HG03354 (cell line): ENCODE results near the gene NARS2.
"Not testable (repeated sequence)": the region's sequence is repeated elsewhere in the genome, so short reads cannot be mapped to it uniquely, and the experiment has no call there.

Experiments
- ATAC-seq: cut with Tn5 transposase; IDR thresholded peaks from one replicate; pipeline ENCODE4 v1.9.1; 2021; ENCODE audit warnings: mild to moderate bottlenecking; ENCODE audit not compliant: unreplicated experiment, poor library complexity, severe bottlenecking

The NARS2 gene

DNA sequence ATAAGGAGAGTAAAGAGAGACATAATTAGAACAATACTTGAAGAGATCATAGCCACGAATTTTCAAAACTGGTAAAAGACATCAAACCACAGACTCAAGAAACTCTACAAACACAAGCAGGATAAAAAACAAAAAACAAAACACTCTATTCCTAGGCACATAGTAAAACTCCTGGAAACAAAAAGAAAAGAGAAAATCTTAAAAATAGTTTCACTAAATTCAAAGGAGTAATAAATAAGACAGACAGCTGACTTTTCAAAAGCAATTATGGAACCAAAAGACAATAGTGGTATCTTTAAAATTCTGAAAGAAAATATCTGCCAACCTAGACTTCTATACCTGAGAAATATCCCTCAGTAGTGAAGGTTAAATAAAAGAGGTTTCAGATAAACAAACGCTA is 9.2 kb upstream of the NARS2 start:
- no peak for ATAC-seq

DNA sequence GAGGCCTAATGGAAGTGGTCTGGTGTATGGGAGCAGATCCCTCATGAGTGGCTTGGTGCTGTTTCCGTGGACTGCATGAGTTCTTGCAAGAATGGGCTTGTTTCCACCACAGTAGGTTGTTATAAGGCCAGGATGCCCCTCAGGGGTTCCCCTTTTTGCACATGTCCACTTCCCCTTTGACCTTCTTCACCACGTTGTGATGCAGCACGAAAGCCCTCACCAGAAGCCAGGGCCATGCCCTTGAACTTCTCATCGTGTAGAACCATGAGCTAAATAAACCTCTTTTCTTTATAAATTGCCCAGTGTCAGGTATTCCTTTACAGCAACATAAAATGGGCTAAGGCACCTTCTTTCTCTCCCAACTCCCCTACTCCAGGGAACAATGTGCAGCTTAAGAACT is 2.8 kb upstream of the NARS2 start:
- ATAC-seq, result no peak

DNA sequence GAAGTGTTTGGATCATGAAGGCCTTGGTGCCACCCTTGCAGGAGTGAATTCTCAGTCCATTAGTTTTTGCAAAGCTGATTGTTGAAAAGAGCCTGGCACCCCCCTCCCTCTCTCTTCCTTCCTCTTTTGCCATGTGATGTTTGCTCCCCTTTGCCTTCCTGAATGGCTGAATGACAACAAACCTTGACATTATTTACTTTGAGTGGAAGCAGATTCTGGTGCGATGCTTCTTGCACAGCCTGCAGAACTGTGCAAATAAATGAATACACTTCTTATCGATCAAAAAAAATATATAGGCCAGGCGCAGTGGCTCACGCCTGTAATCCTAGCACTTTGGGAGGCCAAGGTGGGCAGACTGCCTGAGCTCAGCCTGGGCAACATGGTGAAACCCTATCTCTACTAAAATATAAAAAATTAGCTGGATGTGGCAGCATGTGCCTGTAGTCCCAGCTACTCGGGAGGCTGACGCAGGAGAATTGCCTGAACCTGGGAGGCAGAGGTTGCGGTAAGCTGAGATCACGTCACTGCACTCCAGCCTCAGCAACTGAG is 2.0 kb upstream of the NARS2 start:
- no peak for ATAC-seq

DNA sequence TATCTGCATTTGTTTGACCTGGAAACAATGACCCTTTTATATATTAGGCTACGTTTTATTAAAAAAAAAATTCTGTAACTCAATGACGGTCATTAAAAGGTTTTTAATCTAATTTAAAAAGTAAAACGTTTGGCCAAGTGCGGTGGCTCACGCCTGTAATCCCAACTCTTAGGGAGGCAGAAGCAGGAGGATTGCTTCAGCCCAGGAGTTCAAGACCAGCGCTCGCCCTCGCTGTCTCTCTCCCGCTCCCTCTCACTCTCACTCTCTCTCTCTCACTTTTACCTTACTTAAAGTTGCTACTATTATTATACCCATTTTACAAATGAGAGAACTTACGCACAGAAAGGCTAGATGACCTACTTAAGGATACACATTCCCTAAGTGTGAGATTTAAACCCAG is 814 bp upstream of the NARS2 start:
- ATAC-seq, result no peak

DNA sequence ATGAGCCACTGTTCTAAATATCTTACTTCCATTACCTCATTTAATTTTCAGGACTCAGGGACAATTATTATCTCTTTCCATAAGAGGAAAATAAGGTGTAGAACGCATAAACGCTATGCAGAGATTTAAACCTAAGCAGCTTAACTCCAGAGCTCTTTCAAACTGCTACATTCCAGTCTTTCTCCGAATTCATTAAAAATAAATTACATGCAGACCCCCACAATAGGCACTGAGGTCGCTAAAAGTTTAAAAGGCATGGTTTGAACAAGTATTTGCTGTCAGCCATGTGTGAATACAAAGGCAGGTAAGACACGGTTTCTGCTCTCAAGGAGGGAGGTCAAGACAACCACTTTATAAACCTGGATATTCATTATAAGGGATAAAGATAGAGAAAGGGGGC is 983 bp downstream of the NARS2 start:
- no peak for ATAC-seq

DNA sequence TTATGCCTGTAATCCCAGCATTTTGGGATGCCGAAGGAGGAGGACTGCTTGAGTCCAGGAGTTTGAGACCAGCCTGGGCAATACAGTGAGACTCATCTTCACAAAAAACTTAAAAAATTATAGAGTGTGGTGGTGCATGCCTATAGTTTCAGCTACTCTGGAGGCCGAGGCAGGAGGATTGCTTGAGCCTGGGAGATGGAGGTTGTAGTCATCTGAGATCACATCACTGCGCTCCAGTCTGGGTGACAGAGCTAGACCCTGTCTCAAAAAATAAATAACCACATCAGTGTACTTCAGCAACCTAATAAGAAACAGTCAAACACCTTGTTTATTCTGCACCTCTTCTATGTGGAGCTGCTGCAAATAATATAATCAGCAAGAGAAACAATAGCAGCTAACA is 1.4 kb downstream of the NARS2 start:
- ATAC-seq, result no peak

DNA sequence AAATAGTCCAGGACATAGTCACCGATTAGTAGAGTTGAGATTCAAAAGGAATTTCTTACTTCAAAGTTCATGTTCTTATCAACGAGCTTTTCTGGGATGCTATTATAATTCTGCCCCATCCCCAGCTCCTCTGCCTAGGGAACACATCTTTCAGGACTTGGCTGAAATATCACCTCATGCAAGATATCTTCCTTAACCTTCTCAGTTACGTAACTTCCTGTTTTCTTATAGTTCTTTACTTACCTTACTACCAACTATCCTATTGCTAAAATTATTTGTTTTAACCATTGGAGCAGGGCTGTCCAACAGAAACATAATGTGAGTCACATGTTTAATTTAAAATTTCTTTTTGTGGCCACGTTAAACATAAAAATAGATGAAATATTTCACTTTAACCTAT is 2.3 kb downstream of the NARS2 start:
- ATAC-seq, result no peak

DNA sequence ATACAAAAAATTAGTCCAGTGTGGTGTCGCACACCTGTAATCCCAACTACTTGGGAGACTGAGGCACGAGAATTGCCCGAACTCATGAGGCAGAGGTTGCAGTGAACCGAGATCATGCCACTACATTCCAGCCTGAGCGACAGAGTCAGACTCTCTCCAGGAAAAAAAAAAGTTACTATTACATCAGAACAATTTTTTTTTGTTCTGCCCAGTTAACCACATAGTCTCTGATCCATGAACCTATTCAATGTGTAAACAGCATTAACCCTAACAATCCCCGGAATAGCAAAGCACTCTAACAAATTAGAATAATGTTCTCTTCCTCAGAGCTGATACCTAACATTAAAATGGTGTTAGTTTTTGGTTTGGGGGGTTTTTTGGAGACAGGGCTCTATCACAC is 4.6 kb downstream of the NARS2 start:
- no peak for ATAC-seq

DNA sequence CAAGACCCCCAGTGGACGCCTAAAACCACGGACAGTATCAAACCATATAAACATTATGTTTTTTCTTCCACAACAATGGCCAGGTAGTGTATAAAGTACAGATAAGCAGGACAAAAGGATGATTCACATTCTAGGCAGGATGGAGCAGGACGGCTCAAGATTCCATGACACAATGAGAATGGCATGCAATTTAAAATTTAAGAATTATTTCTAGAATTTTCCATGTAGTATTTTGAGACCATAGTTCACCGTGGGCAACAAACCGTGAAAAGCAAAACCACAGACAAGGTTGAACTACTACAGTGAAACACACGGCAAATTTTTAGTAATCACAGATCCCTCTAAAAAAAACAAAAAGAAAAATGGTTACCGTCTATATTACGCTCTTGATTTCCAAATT is 7.5 kb downstream of the NARS2 start:
- ATAC-seq, result no peak

DNA sequence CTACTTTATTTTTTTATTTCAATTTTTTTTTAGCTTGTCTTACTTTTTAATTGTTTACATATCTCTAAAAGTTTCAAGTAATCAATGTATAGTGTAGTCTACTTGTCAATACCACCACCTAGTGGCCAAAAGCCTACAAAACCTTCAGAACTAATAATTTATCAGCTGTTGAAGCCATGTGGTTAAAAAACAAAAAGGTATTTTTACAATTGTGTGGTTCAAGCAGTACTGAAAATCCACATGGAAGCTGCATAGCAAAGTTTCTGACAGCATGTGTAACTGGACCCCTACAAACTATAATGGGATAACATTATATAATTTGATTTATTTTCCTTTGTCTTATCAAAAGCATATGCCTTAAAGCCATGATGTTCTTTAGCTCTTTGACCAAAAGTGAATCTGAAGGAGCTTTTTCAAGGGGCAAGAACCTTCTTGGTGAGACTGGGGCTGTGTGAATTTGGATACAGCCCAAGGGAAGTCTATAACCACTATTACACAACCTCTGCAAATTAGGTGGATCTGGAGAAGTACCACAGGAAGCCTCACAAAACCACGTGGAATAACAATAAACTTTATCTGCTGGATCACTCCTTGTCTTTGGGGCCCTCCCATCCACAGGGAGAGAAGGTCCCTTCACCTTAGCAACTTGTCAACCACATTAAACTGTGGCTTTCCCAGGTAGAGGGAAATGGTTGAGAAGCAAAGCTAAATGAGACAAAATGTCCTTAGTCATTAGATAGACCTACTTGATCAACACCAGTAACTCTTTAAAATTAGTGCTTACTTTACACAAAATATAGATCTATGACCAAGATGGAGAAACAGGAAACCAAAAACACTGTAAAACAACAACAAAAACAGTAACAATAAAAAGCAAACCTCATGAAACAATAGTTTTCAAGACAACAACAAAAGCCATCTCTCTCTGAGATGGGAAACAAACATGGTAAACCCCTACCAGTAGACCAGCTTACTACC is 9.9 kb downstream of the NARS2 start:
- ATAC-seq, result no peak

DNA sequence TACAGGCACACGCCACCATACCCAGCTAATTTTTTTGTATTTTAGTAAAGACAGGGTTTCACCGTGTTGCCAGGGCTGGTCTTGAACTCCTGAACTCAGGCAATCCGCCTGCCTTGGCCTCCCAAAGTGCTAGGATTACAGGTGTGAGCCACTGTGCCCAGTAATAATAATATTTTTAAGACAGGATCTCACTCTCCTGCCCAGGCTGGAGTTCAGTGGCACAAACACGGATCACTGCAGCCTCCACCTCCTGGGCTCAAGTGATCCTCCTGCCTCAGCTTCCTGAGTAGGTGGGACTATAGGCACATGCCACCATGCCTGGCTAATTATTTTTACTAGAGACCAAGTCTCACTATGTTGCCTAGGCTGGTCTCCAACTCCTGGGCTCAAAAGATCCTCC is 10.6 kb downstream of the NARS2 start:
- not testable (repeated sequence) for ATAC-seq

DNA sequence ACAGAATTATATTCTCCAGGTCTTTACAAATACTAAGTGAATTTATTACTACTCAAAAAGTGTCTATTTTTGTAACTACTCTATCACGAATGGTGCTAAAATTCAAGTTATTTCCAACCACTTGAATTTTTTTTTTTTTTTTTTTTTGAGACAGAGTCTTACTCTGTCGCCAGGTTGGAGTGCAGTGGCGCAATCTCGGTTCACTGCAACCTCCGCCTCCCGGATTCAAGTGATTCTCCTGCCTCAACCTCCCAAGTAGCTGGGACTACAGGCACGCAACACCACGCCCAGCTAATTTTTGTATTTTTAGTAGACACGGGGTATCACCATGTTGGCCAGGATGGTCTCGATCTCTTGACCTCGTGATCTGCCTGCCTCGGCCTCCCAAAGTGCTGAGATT is 11.6 kb downstream of the NARS2 start:
- not testable (repeated sequence) for ATAC-seq

DNA sequence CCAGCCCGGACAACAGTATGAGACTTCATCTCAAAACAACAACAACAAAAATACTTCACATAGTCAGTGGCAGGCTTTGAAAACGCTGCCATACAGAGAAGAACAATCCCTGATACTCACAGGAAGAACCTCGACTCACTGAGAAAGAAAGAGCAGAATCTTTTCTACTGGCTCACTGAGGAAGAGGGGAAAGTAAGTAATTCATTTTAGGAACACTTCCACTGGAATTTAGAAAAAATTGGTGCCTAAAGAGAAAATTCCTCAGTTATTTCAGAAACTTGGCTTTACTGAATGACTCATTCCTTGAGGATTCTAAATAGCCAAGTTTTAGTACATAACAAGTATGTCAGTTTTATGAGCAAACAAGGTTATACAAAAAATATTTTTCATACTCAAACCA is 12.3 kb downstream of the NARS2 start:
- no peak for ATAC-seq

DNA sequence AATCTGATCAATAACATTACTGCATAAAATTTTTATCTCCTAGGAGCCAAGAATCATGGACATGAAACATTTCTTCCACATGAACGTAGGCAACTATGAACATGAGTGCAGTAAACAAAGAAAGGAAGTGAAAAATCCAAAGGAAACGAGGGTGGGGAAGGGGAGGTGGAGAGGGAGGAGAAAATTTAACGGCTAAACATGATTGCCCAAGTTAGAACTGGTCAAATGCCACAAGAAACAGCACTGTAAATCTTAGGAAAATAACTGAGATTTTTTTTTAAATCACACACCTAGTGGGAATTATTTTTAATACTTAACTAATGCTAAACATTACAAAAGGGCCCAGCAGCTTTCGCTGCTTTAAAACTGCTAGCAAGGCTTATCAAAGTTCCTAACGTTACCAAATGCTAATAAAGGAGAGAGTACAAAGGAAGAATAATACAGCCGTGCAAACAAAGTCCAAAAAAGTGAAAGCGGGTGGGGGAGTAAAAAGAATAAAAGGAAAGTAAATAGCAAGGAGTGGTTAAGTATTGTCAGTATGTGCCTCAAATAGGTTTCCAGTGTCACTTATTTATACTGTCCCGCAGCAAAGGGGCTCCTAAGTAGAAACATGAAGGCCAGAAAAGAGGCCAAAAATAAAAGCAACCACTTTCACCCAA is 13.7 kb downstream of the NARS2 start:
- ATAC-seq, result no peak

DNA sequence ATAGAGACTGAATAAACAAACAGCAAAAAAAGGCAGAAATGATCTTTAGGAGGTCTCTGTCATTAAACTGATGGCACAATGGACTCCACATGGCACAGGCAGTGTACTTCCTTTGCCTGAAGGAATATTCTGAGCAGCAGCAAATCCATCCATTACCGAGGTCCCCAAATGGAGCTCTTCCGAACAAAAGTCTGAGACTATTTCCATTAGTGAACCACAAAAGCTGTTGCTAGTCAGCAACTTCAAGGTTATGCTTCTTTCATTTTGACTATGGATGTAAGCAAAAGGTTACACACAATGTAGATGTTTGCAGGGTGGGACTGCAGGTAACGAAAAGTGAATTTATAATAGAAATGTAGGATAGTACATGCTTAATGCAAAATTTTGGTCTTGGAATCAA is 14.5 kb downstream of the NARS2 start:
- ATAC-seq, result no peak

DNA sequence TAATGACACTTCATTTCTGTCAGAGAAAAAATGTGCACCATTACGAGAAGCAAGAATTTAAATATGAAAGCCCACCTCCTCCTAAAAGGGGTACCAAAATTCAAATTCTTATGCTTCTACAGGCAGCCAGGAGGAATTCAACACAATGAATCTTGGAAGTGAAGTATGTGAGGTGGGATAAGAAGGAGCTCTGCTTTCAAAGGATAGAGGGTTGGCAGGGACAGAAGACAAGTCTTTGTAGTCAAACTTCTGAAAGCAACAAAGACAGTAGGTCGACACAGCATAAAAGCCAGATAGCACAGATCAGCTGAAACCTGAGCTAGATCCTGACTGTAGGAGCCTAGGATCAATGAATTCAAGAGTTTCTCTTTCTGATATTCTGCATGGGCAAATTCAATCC is 17.4 kb downstream of the NARS2 start:
- no peak for ATAC-seq

DNA sequence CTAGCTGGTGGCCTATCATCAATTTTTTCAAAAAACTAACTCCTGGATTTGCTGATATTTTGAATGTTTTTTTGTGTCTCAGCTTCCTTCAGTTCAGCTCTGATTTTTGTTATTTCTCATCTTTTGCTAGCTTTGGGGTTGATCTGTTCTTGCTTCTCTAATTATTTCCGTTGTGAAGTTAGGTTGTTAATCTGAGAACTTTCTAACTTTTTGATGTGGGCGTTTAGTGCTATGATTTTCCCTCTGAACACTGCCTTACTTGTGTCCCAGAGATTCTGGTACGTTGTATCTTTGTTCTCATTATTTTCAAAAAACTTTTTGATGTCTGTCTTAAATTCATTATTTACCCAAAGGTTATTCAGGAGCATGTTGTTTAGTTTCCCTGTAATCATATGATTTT is 19.1 kb downstream of the NARS2 start:
- ATAC-seq, result no peak

DNA sequence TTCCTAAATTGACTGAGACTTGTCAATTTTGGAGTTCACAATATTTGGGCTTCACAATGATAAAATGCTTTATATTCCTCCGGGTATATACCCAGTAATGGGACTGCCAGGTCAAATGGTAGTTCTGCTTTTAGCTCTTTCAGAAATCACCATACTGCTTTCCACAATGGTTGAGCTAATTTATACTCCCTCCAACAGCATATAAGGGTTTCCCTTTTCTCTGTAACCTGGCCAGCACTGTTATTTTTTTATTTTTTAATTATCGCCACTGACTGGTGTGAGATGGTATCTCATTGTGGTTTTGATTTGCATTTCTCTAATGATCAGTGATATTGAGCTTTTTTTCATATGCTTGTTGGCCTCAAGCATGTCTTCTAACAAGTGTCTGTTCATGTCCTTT is 21.8 kb downstream of the NARS2 start:
- no peak for ATAC-seq

DNA sequence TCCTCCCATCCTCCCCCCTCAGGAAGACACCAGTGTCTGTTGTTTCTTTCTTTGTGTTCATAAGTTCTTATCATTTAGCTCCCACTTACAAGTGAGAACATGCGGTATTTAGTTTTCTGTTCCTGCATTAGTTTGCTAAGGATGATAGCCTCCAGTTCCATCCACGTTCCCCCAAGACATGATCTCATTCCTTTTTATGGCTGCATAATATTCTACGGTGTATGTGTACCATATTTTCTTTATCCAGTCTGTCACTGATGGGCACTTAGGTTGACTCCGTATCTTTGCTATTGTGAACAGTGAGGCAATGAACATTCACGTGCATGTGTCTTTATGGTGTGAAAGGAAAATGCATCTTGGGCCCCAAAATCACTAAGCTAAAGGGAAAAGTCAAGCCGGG is 22.5 kb downstream of the NARS2 start:
- not testable (repeated sequence) for ATAC-seq

DNA sequence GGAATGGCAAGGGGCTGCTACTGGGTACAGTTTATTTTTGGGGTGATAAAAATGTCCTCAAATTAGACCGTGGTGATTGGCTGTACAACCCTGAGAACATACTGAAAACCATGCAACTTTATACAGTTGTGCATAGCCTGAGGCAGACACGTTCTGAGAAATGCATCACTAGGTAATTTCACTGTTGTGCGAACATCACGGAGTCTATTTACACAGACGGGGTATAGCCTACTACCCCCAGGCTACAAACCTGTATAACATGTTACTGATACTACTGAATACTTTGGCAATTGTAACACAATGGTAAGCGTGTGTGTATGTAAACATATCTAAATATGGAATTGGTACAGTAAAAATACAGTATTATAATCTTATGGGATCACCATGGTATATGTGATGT is 23.6 kb downstream of the NARS2 start:
- no peak for ATAC-seq
